Measurements from ENCODE around the gene NUDT22.

DNA sequence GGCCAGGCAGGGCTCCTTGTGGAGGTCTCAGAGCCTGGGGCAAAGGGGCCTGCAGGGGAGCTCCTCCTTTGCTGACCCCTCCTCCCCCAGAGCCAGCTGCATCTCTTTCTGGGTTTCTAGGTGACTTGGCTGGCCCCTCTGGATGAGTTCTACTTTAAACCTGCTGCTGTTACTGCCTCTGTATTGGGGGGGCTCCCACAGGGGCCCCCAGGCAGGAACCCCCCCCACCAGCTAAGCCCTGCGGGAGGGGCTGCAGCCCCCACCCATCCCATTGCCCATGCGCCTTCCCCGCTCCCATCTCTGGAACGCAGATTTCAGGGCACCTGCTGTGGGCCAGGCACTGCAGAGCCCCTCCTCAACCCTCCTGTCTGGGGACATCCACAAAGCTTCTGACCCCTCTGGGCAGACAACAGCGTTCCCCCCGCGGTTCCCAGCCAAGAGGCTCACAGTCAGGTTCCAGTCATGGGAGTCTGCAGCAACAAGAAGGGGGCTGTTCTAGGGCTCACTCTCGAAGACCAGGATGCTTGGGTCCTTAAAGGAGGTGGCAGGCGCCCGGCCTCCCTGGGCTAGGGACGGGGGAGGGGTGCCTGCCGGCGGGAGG is 24.4 kb downstream of the NUDT22 start:
- TF ChIP-seq POLR2A (IDR thresholded peaks at IDR 0.05) (no peak), CTCF (IDR thresholded peaks at IDR 0.05) (no peak), POLR2AphosphoS5 (IDR thresholded peaks at IDR 0.05) (no peak), EP300 (IDR thresholded peaks at IDR 0.05) (no peak)

Measured in gastroesophageal sphincter (tissue), 3 donors.